Measurements from ENCODE around the gene RAB11FIP3.

GRCh38 chr16:516301-516700 lies 90.9 kb downstream of the RAB11FIP3 start:
- TF ChIP-seq CTCF (IDR thresholded peaks at IDR 0.05 in 8 of 11, conservative IDR thresholded peaks at IDR 0.05 in 3 of 11) (no peak), POLR2AphosphoS5 (IDR thresholded peaks at IDR 0.05) (no peak)

Measured in spleen (tissue), 7 donors.